Neural progenitor cell (in vitro differentiated cells): ENCODE results near the gene BPIFB6. TPM values are rescaled to one million over a fixed set of nuclear protein-coding genes. Genes with fewer than 3 reads are reported as not detected.
A peak's percentile ranks its signal among the peaks of the same experiment; 100 is the strongest.

Experiments used
- DNase-seq: peaks from one replicate; pipeline ENCODE4 v3.0.0-alpha.2; 2016; ENCODE audit warnings: low spot score
- H2AFZ ChIP-seq: fragments of 200-600 bp; sonication (generic); replicated peaks from 2 replicates; pipeline ENCODE4 v1.6.1; 2016; ENCODE audit warnings: antibody characterized with exemption
- H3F3A ChIP-seq: fragments of 200-600 bp; sonication (generic); 2 replicates; pipeline ENCODE4 v1.6.1; 2016; ENCODE audit warnings: antibody characterized with exemption, low read depth
- H3K27ac ChIP-seq: fragments of 200-600 bp; sonication (generic); 2 replicates; pipeline ENCODE4 v1.5.1; 2016; ENCODE audit warnings: mild to moderate bottlenecking
- H3K27me3 ChIP-seq: fragments of 200-600 bp; sonication (generic); 2 replicates; pipeline ENCODE4 v1.6.1; 2016; ENCODE audit warnings: mild to moderate bottlenecking, moderate library complexity
- H3K36me3 ChIP-seq: fragments of 200-600 bp; sonication (generic); 2 replicates; pipeline ENCODE4 v1.5.1; 2016
- H3K4me1 ChIP-seq: fragments of 200-600 bp; sonication (generic); 2 replicates; pipeline ENCODE4 v1.6.1; 2016; ENCODE audit warnings: mixed run types
- H3K4me2 ChIP-seq: fragments of 200-600 bp; sonication (generic); 2 replicates; pipeline ENCODE4 v1.6.1; 2016
- H3K4me3 ChIP-seq: fragments of 200-600 bp; sonication (generic); 2 replicates; pipeline ENCODE4 v1.5.1; 2016
- H3K79me2 ChIP-seq: fragments of 200-600 bp; sonication (generic); 2 replicates; pipeline ENCODE4 v1.6.1; 2016; ENCODE audit warnings: low read depth
- H3K9ac ChIP-seq: fragments of 200-600 bp; sonication (generic); 2 replicates; pipeline ENCODE4 v1.6.1; 2016
- H3K9me3 ChIP-seq: fragments of 200-600 bp; sonication (generic); 2 replicates; pipeline ENCODE4 v1.5.1; 2016; ENCODE audit warnings: low read depth
- H4K20me1 ChIP-seq: fragments of 200-600 bp; sonication (generic); 2 replicates; pipeline ENCODE4 v1.6.1; 2016; ENCODE audit warnings: low read depth
- H3K27ac Mint-ChIP-seq: 3 replicates; pipeline ENCODE4 v1.8.0; 2021; ENCODE audit warnings: mixed read lengths
- H3K27me3 Mint-ChIP-seq: 2 replicates; pipeline ENCODE4 v1.8.0; 2022; ENCODE audit warnings: low read depth, mild to moderate bottlenecking, inconsistent platforms, moderate library complexity, mixed read lengths; ENCODE audit not compliant: insufficient read depth
- H3K36me3 Mint-ChIP-seq: 3 replicates; pipeline ENCODE4 v1.8.0; 2021; ENCODE audit warnings: mixed read lengths
- H3K4me1 Mint-ChIP-seq: 3 replicates; pipeline ENCODE4 v1.8.0; 2021; ENCODE audit warnings: mixed read lengths
- H3K4me3 Mint-ChIP-seq: 3 replicates; pipeline ENCODE4 v1.8.0; 2021; ENCODE audit warnings: mild to moderate bottlenecking, moderate library complexity, mixed read lengths
- H3K9me3 Mint-ChIP-seq: 3 replicates; pipeline ENCODE4 v1.8.0; 2020; ENCODE audit warnings: mixed read lengths
- CTCF ChIP-seq: fragments of 200-600 bp; sonication (generic); IDR thresholded peaks from 2 replicates; pipeline ENCODE4 v1.5.1; 2017; ENCODE audit warnings: antibody characterized with exemption, mild to moderate bottlenecking
- EZH2 ChIP-seq: fragments of 200-600 bp; sonication (generic); IDR thresholded peaks from 2 replicates; pipeline ENCODE4 v1.6.1; 2017; ENCODE audit warnings: antibody characterized with exemption, mild to moderate bottlenecking, moderate library complexity
- EZH2phosphoT487 ChIP-seq: fragments of 200-600 bp; sonication (generic); IDR thresholded peaks from 2 replicates; pipeline ENCODE4 v1.6.1; 2017; ENCODE audit warnings: antibody characterized with exemption
- total RNA-seq: library from RNA; depleted of rRNA; stranded (reverse); fragments of >200 nt; gene quantifications from 2 replicates; pipeline ENCODE4 v1.2.3, GENCODE V29; 2015; ENCODE audit warnings: low replicate concordance

The BPIFB6 gene
- total RNA-seq, 1 donor from 2014 or later, result not detected

GRCh38 chr20:33016581-33017109 is 14.8 kb upstream of the BPIFB6 start:
- Histone ChIP-seq H3K4me3 (no peak overlapping the region), H2AFZ (no peak overlapping the region), H3K9me3 (no peaks in the 10 kb centered on the region), H3F3A (no peaks in the 10 kb centered on the region), H3K27me3 (no peaks in the 10 kb centered on the region), H3K36me3 (no peaks in the 10 kb centered on the region), H3K79me2 (no peaks in the 10 kb centered on the region), H3K27ac (no peak overlapping the region), H3K4me1 (no peaks in the 10 kb centered on the region), H3K4me2 (no peak overlapping the region), H3K9ac (no peak overlapping the region), H4K20me1 (no peaks in the 10 kb centered on the region)
- no peak for TF ChIP-seq EZH2
- no peak for TF ChIP-seq EZH2phosphoT487
- no peak for TF ChIP-seq CTCF
- no peaks in the 10 kb centered on the region for H3K9me3 Mint-ChIP-seq
- peaks cover 20% of the 10 kb centered on the region for H3K27me3 Mint-ChIP-seq
- H3K36me3 Mint-ChIP-seq, result no peaks in the 10 kb centered on the region
- no peak overlapping the region for H3K27ac Mint-ChIP-seq
- no peak overlapping the region for H3K4me3 Mint-ChIP-seq
- H3K4me1 Mint-ChIP-seq, result peaks cover 19% of the 10 kb centered on the region
- DNase-seq, result no peak

- Histone ChIP-seq H2AFZ (no peak overlapping the region), H3K79me2 (no peaks in the 10 kb centered on the region), H4K20me1 (no peaks in the 10 kb centered on the region), H3K4me1 (no peaks in the 10 kb centered on the region), H3K27me3 (no peaks in the 10 kb centered on the region), H3K4me2 (no peak overlapping the region), H3K4me3 (no peak overlapping the region), H3K27ac (no peak overlapping the region), H3K9me3 (no peaks in the 10 kb centered on the region), H3F3A (no peaks in the 10 kb centered on the region), H3K36me3 (no peaks in the 10 kb centered on the region), H3K9ac (no peak overlapping the region)
- Mint-ChIP-seq H3K27ac (no peak overlapping the region), H3K9me3 (no peaks in the 10 kb centered on the region), H3K36me3 (no peaks in the 10 kb centered on the region), H3K4me1 (peaks cover 14% of the 10 kb centered on the region), H3K4me3 (no peak overlapping the region), H3K27me3 (peaks cover 17% of the 10 kb centered on the region)
- TF ChIP-seq EZH2phosphoT487 (no peak), CTCF (no peak), EZH2 (no peak)
- DNase-seq, result no peak
Observed at GRCh38 chr20:33017542-33017941, 13.9 kb upstream of the BPIFB6 start.

GRCh38 chr20:33018169-33018931 is 13.1 kb upstream of the BPIFB6 start:
- Histone ChIP-seq H3K27ac (no peak overlapping the region), H3K4me2 (no peak overlapping the region), H3K27me3 (no peaks in the 10 kb centered on the region), H3K4me3 (no peak overlapping the region), H3K9ac (no peak overlapping the region), H3K36me3 (no peaks in the 10 kb centered on the region), H3K9me3 (no peaks in the 10 kb centered on the region), H3K4me1 (no peaks in the 10 kb centered on the region), H3F3A (no peaks in the 10 kb centered on the region), H3K79me2 (no peaks in the 10 kb centered on the region), H4K20me1 (no peaks in the 10 kb centered on the region), H2AFZ (no peak overlapping the region)
- Mint-ChIP-seq H3K27me3 (peaks cover 21% of the 10 kb centered on the region), H3K36me3 (no peaks in the 10 kb centered on the region), H3K27ac (peak overlapping the region; percentile 21), H3K4me1 (peaks cover 11% of the 10 kb centered on the region), H3K4me3 (no peak overlapping the region), H3K9me3 (no peaks in the 10 kb centered on the region)
- no peak for DNase-seq
- TF ChIP-seq EZH2 (no peak), CTCF (no peak), EZH2phosphoT487 (no peak)
